ENCODE results near the gene ACER1.
"Not testable (repeated sequence)": the region's sequence is repeated elsewhere in the genome, so short reads cannot be mapped to it uniquely, and the experiment has no call there.

The ACER1 gene

GRCh38 chr19:6355321-6356040, 22.1 kb upstream of the ACER1 start:
- not testable (repeated sequence) for DNase-seq

DNA sequence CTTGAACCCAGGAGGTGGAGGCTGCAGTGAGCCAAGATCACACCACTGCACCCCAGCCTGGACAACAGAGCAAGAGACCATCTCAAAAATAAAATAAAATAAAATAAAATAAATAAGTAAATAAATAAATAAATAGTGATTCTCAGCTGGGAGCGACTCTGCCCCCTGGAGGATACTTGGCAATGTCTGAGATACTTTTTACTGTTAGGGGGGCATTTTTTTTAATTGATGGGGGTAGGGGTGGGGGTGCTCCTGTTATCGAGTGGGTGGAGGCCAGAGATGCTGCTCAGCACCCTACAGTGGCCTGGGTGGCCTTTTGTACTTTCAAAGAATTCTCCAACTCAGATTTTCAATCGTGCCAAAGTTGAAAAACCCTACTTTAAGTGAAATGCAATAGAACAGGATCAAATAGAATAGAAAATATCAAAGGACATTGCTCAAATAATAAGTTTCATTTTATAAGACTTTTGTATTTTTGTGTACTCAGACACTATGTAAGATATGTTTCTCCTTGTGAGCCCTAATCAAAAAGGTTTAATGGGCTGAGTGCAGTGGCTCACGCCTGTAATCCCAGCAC, 20.8 kb upstream of the ACER1 start:
- DNase-seq, result no peak

- DNase-seq, result no peak
These were observed 19.2 kb upstream of the ACER1 start for GRCh38 chr19:6352381-6353165.

DNA sequence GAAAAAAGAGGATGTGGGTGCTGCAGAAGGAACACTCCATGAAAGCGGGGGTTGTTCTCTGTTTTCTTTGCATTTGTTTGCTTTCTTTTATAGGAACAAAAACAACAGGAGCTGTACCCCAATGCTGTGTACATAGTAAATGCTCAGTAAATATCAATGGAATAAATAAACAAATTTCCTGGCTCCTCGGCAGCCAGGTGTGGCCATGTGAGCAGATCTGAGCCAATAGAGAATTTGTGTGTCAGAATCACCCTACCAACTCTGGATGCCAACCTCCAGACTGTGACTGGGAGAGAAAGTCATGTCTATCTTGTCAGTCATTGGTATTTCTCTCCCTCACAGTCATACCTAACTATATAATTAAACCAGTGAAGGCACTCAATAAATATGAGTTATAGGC, 17.3 kb upstream of the ACER1 start:
- no peak for DNase-seq

DNA sequence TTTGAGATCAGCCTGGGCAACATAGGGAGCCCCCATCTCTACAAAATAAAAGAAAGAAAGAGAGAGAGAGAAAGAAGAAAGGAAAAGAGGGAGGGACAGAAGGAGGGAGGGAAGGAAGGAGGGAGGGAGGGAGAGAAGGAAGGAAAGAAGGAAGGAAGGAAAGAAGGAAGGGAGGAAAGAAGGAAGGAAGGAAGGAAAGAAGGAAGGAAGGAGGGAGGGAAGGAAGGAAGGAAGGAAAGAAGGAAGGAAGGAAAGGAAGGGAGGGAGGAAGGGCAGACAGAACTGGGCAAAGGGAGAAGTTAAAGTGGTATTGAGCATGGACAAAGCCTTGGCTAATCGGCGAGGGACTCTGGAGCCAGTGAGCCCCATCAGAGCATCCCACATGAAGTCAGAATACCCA, 15.9 kb upstream of the ACER1 start:
- DNase-seq, result not testable (repeated sequence)

- DNase-seq, result no peak
These were observed 10.1 kb upstream of the ACER1 start for GRCh38 chr19:6343462-6343861.

GRCh38 chr19:6340493-6341201, 7.2 kb upstream of the ACER1 start:
- no peak for DNase-seq

DNA sequence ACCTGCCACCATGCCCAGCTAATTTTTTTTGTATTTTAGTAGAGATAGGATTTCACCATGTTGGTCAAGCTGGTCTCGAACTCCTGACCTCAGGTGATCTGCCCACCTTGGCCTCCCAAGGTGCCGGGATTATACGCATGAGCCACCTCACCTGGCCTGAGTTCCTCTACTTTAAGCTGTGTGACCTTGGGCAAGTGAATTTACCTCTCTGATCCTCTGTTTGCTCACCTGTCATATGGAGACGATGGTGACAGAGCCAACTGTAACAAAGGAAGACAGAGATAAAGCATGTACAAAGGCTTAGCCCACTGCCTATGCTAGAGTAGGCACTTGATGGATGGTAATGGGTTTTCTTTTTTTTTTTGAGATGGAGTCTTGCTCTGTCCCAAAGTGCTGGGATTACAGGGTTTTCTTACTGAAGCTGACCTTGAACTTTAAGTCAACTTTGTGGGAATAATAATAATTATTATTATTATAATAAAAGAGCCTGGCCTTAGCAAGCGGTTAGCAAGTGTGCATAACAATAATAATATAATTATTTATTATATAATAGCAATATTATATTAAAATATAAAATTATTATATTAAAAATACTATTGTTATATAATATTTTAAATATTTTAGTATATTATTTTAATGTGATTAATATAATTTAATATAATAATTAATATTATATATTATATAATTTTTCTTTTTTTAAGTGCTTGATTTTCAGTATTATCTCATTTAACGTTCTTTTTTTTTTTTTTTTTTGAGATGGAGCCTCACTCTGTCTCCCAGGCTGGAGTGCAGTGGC, 1.3 kb upstream of the ACER1 start:
- DNase-seq, result no peak

DNA sequence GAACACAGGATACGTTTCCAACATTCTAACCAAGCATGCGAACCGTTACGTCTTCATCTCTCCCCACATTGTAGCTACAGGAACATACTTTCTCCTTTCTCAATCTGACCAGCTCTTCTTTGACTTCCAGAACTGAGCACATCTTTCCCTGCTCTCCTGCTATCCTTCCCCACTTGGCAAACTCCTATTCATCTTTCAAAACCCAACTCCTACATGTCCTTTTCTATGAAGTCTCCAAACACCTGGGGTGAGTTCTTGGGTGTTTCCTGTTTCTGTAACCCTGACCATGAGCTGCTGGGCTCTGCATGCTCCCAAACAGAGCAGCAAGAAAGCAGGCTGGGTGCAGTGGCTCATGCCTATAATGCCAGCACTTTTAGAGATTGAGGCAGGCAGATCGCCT, 6.6 kb downstream of the ACER1 start:
- DNase-seq, result no peak

DNA sequence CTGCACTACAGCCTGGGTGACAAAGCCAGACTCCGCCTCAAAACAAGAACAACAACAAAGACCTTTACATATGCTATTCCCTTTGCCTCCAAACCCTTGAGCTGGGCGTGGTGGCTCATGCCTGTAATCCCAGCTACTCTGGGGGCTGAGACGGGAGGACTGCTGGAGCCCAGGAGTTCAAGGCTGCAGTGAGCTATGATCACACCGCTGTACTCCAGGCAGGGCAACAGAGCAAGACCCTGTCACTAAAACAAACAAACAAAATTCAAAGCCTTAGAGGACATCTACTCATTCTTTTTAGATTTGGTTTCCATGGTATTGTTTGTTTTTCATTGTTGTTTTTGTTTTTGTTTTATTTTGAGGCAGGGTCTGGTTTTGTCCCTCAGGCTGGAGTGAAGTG, 7.8 kb downstream of the ACER1 start:
- no peak for DNase-seq

- no peak for DNase-seq
These were observed 8.7 kb downstream of the ACER1 start for GRCh38 chr19:6324757-6325156.

DNA sequence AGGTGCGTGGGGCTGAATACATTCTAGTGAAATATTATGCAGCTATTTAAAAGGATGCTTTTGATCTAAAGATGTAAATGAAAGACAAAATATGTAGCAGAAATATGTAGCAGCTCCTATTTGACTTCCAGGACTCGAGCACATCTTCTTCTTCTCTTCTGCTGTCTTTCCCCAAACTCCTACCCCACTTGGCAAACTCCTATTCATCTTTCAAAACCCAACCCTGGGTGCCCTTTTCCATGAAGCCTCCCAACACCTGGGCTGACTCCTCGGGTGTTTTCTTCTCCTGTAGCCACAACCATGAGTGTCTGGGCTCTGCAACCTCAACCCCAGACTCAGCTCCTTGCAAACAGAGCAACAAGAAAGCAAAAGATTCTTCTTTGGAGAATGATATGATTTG, 11.1 kb downstream of the ACER1 start:
- DNase-seq, result no peak

- no peak for DNase-seq
These were observed 14.0 kb downstream of the ACER1 start for GRCh38 chr19:6319376-6319775.

- no peak for DNase-seq
These were observed 14.6 kb downstream of the ACER1 start for GRCh38 chr19:6318772-6319171.

GRCh38 chr19:6315646-6316045, 17.8 kb downstream of the ACER1 start:
- DNase-seq, result not testable (repeated sequence)

DNA sequence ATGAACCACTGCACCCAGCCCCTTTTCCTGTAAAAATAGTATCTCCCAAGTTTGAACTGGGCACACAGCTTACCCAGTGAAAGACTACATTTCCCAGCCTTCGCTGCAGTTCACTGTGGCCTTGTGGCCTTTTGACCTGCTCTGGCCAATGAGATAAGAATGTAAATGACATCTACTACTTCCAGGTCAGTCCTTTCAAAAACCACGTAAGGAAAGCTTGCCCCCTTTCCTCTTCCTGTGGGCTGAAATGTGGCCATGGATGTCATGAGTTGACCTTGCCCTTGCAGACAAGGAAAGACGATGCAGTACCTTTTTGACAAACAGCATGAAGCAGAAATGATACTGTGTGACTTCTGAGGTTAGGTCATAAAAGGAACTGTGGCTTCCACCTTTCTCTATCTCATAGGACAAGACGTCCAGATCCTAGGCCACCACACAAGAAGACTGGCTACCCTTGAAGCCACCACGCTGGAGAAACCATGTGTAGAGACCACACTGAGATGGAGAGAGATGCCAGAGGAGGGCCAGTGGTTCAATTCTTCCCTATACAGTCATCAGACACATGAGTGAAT, 19.9 kb downstream of the ACER1 start:
- DNase-seq, result no peak

DNA sequence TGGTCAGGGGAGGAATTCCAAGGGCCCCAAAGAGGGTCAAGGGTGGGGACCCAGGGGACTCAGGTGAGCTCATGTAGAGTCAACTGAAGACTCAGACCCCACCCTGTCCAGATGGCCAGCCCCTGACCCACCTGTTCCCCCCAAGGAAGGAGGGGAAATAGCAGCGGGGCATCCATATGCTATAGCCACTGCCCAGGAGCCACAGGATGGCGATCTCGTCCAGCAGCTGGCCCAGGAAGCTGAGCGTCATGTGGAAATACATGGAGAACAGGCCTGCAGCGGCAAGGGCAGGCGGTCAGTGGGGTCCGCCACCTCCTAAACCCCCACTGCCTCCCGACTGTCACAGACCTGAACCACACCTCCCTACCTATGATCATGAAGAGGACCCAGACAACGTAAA, 21.4 kb downstream of the ACER1 start:
- no peak for DNase-seq

GRCh38 chr19:6298413-6298812, 35.0 kb downstream of the ACER1 start:
- no peak for DNase-seq

DNA sequence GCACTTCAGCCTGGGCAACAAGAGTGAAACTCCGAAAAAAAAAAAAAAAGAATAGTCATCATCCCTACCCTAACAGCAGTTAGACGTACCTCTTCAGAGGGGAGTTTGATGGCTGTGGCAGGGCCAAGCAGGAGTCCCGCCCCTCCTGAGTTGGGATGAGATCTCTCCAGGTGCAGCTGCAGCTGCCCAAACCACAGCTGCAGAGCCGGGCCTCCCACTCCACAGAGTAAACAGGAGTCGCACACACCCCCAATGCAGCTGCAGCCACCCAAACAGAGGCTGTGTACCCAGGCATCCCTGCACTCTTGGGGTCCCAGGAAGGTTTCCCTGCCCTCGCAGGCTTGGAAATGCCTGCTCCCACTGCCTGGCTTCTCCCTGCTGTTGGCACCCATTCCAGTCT, 36.2 kb downstream of the ACER1 start:
- no peak for DNase-seq

GRCh38 chr19:6292006-6292405, 41.4 kb downstream of the ACER1 start:
- no peak for DNase-seq

DNA sequence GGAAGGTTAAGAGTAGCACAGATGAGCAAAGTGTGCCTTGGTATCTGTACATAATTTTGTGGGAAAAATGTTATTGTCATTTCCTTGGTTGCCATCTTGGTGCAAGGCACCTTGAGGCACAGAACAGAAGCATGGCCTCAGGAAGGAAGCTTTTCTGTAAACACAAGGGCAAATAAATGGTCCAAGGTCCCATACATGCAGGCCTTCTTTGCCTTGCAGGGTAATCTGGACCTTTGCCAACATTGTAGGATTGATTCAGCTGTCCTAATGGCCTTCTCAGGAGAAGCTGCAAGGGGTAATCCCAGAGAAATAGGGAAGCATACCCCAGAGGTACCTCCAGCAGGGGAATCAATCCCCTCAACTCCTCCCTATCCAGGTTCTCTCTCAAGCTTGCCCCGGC, 44.7 kb downstream of the ACER1 start:
- no peak for DNase-seq

- no peak for DNase-seq
These were observed 46.0 kb downstream of the ACER1 start for GRCh38 chr19:6287269-6287885.

All from NCI-H2081 (cell line).